Activated T-cell treated with anti-CD3 and anti-CD28 coated beads for 1 hour (primary cell): ENCODE data around the gene L3MBTL4.

ENCODE experiments used
- DNase-seq: peaks from one replicate; pipeline ENCODE4 v3.0.0-alpha.2; 2020; ENCODE audit warnings: low read depth

The L3MBTL4 gene

GRCh38 chr18:6363216-6363615 is 51.5 kb downstream of the L3MBTL4 start:
- no peak for DNase-seq

- DNase-seq, result no peak
Measured at GRCh38 chr18:6362559-6363129, 52.1 kb downstream of the L3MBTL4 start.

GRCh38 chr18:6357668-6358067 is 57.0 kb downstream of the L3MBTL4 start:
- no peak for DNase-seq

- DNase-seq, result no peak
Measured at GRCh38 chr18:6355789-6356589, 58.7 kb downstream of the L3MBTL4 start.

GRCh38 chr18:6352275-6352674 is 62.4 kb downstream of the L3MBTL4 start:
- no peak for DNase-seq

GRCh38 chr18:6342990-6343389 is 71.7 kb downstream of the L3MBTL4 start:
- DNase-seq, result no peak

- no peak for DNase-seq
Measured at GRCh38 chr18:6341709-6342108, 73.0 kb downstream of the L3MBTL4 start.

GRCh38 chr18:6341303-6341702 is 73.4 kb downstream of the L3MBTL4 start:
- DNase-seq, result no peak

- DNase-seq, result no peak
Measured at GRCh38 chr18:6340121-6340520, 74.6 kb downstream of the L3MBTL4 start.

- DNase-seq, result no peak
Measured at GRCh38 chr18:6336239-6336638, 78.5 kb downstream of the L3MBTL4 start.

GRCh38 chr18:6333981-6334380 is 80.7 kb downstream of the L3MBTL4 start:
- DNase-seq, result no peak

- DNase-seq, result no peak
Measured at GRCh38 chr18:6331872-6332271, 82.8 kb downstream of the L3MBTL4 start.

- DNase-seq, result no peak
Measured at GRCh38 chr18:6330786-6331185, 83.9 kb downstream of the L3MBTL4 start.

- DNase-seq, result no peak
Measured at GRCh38 chr18:6328621-6329010, 86.1 kb downstream of the L3MBTL4 start.

- DNase-seq, result no peak
Measured at GRCh38 chr18:6327895-6328620, 86.7 kb downstream of the L3MBTL4 start.

GRCh38 chr18:6327485-6327884 is 87.2 kb downstream of the L3MBTL4 start:
- no peak for DNase-seq

- no peak for DNase-seq
Measured at GRCh38 chr18:6326566-6326965, 88.1 kb downstream of the L3MBTL4 start.

GRCh38 chr18:6323319-6323889 is 91.3 kb downstream of the L3MBTL4 start:
- DNase-seq, result no peak

GRCh38 chr18:6315517-6316331 is 99.0 kb downstream of the L3MBTL4 start:
- no peak for DNase-seq

GRCh38 chr18:6313415-6313814 is 101.3 kb downstream of the L3MBTL4 start:
- DNase-seq, result no peak

- no peak for DNase-seq
Measured at GRCh38 chr18:6311456-6312215, 103.1 kb downstream of the L3MBTL4 start.
